Coronary artery (tissue), 2 donors: Measurements from ENCODE around the gene SLC8A2.

Source experiments
- DNase-seq: peaks from one replicate; pipeline ENCODE4 v3.0.0-alpha.2; 2017; ENCODE audit warnings: low spot score
- H3K27ac ChIP-seq, 2 donors: fragments of 200-600 bp; sonication (generic); one replicate each; pipeline ENCODE4 v1.5.1; 2016 to 2019
- H3K4me3 ChIP-seq: fragments of 200-600 bp; sonication (generic); 2 replicates; pipeline ENCODE4 v1.5.1; 2016; ENCODE audit warnings: mild to moderate bottlenecking, moderate library complexity
- TF ChIP-seq, protein P1 (sequence below): fragments of 200-600 bp; sonication (generic); IDR thresholded peaks from one replicate; pipeline ENCODE4 v1.5.1; 2019; ENCODE audit warnings: antibody characterized with exemption

Gene SLC8A2

DNA sequence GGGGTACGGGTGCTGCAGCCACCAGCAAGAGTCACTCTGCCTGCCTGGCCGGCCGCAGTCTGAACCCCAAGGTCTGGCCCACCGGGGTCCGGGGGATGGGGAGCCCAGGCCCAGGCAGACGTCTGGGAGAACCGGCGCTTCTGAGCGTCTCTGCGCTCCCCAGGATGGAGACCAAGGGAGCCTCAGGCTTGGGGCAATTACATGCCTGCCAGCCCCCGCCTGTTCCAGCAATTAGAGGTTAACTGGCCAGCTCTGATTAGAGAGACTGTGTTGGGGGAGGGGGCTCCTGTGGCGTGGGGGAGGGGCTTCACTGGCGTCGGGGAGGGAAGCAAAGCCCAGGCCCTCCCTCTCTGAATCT is 64.3 kb downstream of the SLC8A2 start:
- DNase-seq, result no peak
- TF ChIP-seq, protein P1, sequence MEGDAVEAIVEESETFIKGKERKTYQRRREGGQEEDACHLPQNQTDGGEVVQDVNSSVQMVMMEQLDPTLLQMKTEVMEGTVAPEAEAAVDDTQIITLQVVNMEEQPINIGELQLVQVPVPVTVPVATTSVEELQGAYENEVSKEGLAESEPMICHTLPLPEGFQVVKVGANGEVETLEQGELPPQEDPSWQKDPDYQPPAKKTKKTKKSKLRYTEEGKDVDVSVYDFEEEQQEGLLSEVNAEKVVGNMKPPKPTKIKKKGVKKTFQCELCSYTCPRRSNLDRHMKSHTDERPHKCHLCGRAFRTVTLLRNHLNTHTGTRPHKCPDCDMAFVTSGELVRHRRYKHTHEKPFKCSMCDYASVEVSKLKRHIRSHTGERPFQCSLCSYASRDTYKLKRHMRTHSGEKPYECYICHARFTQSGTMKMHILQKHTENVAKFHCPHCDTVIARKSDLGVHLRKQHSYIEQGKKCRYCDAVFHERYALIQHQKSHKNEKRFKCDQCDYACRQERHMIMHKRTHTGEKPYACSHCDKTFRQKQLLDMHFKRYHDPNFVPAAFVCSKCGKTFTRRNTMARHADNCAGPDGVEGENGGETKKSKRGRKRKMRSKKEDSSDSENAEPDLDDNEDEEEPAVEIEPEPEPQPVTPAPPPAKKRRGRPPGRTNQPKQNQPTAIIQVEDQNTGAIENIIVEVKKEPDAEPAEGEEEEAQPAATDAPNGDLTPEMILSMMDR, result no peak
- no peak overlapping the region for H3K4me3 ChIP-seq
- H3K27ac ChIP-seq, result no peak overlapping the region

GRCh38 chr19:47406711-47407416 is 64.8 kb downstream of the SLC8A2 start:
- no peak overlapping the region for H3K4me3 ChIP-seq
- TF ChIP-seq, protein P1, result no peak
- no peak overlapping the region for H3K27ac ChIP-seq
- no peak for DNase-seq

DNA sequence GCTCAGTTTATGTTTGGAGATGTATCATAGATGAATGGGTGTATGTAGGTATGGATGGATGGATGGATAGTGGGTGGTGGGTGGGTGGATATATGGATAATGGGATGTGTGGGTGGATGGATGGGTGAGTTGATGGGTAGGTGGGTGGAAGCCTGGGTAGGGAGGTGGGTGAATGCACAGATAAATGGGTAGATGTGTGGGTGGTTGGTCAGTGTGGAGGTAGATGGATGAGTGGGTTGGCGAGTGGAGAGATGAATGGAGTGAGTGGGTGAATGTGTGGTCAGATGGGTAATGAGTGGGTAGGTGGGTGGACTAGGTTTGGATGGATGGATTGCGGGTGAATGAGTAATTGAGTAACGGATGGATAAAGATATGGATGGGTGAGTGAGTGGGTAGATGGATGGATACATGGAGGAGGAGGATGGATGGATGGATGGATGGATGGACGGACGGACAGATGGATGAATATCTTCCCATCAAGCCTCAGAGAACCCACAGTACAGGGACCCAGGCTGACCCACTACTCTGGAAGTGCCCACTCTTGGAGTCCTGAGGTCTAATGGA is 65.8 kb downstream of the SLC8A2 start:
- no peak overlapping the region for H3K4me3 ChIP-seq
- TF ChIP-seq, protein P1, result no peak
- no peak overlapping the region for H3K27ac ChIP-seq
- DNase-seq, result no peak

DNA sequence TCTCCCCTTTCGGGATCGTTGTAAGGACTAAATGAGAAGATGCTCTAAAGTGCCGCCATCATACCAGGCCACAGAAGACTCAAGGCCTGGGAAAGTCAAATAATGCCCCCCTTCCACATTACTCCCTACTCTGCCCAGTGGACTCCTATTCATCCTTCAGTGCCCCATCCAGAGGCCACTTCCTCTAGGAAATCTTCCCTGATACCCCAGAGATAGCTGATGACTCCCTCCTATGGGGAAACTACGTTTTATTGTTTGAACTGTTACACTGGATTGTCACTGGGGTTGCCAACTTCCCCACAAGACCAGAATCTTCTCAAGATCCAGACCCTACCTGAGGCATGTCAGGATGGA is 66.5 kb downstream of the SLC8A2 start:
- Histone ChIP-seq H3K27ac (no peak overlapping the region), H3K4me3 (no peak overlapping the region)
- TF ChIP-seq, protein P1, result no peak
- DNase-seq, result no peak

GRCh38 chr19:47404334-47405196 is 67.1 kb downstream of the SLC8A2 start:
- DNase-seq, result no peak
- Histone ChIP-seq H3K4me3 (no peak overlapping the region), H3K27ac (no peak overlapping the region)
- TF ChIP-seq, protein P1, result no peak

GRCh38 chr19:47402504-47402903 is 69.2 kb downstream of the SLC8A2 start:
- no peak for DNase-seq
- TF ChIP-seq, protein P1, result no peak
- Histone ChIP-seq H3K4me3 (no peak overlapping the region), H3K27ac (no peak overlapping the region)
